HUDEP-2 (cell line): Measurements from ENCODE around the gene MRPL42.
A peak's percentile ranks its signal among the peaks of the same experiment; 100 is the strongest.
"Not testable (repeated sequence)": the region's sequence is repeated elsewhere in the genome, so short reads cannot be mapped to it uniquely, and the experiment has no call there.

ENCODE experiments used
- DNase-seq, 76 experiments: peaks; one replicate each; lab custom pipeline; 2025; ENCODE audit not compliant: unreplicated experiment in 76 of 76; lab: John Stamatoyannopoulos, UW

The MRPL42 gene

DNA sequence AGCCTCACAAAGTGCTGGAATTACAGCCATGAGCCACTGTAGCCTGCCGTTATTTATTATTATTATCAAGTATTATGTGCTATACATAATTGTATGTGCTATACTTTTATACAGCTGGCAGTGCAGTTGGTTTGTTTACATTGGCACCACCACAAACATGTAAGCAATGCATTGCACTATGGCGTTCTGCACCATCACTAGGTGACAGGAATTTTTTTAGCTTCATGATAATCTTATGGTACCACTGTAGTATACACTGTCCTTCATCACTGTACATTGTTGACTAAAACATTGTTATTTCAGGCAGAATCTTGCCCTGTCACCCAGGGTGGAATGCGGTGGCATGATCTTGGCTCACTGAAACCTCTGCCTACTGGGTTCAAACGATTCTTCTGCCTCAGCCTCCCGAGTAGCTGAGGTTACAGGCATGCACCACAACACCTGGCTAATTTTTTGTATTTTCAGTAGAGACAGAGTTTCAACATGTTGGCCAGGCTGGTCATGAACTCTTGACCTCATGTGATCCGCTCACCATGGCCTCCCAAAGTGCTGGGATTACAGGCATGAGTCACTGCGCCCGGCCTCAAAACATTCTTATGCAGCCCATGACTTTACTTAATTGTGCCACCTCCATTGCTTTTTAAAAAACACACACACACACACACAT, 17.1 kb downstream of the MRPL42 start:
- no peak for DNase-seq

DNA sequence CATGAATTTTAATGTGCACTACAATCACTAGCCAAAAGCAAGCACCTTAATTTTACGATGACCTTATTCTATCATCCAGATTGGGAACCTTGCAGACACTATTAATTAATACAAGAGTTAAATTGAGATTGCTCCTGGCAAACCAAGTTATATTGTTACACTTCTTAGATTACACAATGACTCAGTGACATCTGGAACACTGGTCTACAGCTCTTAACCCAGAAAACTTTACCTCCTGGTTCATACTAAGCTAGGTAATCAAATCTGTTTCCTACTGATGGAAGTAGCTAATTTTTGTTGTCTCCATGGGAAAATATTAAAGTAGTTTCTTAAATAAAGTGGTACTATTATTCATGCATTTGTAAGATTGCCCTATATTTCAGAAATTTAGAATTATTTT, 25.5 kb downstream of the MRPL42 start:
- DNase-seq = not testable (repeated sequence)

DNA sequence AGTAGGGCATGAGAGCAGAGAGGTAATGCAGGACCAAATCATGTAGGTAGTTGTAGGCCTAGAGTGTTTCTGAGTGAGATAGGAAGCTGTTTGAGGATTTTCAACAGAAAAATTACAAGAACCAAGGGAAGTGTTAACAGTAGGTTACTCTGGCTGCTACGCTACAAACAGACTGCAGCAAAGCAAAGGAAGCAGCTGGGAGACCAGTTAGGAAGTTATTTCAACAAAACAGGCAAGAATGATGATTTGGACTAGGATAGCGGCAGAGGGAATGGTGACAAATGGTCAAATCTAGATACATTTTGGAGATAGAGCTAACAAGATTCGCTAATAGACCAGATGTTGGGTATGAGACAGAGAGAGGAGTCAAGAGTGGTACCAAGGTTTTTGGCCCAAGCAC, 26.8 kb downstream of the MRPL42 start:
- no peak for DNase-seq

DNA sequence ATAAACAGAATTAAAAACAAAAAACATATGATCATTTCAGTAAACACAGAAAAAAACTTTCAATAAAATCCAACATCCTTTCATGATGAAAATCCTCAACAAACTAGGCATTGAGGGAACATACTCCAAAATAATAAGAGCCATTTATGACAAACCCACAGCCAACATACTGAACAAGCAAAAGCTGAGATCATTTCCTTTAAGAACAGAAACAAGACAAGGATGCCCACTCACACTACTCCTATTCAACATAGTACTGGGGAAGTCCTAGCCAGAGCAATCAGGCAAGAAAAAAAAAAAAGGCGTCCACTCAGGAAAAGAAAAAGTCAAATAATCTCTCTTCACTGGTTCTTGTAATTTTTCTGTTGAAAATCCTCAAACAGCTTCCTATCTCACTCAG, 30.1 kb downstream of the MRPL42 start:
- no peak for DNase-seq

DNA sequence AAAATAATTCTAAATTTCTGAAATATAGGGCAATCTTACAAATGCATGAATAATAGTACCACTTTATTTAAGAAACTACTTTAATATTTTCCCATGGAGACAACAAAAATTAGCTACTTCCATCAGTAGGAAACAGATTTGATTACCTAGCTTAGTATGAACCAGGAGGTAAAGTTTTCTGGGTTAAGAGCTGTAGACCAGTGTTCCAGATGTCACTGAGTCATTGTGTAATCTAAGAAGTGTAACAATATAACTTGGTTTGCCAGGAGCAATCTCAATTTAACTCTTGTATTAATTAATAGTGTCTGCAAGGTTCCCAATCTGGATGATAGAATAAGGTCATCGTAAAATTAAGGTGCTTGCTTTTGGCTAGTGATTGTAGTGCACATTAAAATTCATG, 31.5 kb downstream of the MRPL42 start:
- DNase-seq = not testable (repeated sequence)

DNA sequence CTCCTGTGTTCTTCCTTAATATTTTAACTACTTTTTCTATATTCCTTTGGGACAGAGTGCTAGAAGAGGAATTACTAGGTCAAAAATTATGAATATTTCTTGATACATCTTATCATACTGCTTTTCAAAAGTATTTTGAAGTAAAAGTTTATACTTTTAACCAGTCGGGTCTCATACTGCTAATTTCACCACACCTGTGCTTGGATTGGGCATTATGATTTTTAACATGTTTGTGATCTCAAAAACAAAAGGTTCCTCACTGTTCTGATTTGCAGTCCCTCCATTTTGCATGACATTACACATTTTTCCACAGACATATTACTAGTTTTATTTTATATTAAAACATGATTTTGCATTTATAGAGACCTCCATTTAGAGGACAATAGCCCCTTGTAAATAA, 32.9 kb downstream of the MRPL42 start:
- no peak for DNase-seq

DNA sequence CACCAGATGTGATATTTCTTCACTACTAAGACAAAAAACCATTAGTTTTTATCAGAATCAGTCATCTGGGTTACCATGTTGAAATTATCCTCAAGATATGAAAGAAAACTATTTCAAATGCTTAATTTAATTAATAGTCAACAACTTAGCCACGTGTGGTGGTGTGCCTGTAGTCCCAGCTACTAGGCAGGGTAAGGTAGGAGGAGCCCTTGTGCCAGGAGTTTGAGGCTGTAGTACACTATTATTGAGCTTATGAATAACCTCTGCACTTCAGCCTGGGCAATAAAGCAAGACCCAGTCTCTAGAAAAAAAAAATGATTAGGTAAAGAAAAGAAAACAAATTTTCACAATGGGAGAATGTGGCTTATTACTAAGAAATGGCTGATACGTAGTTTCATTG, 33.4 kb downstream of the MRPL42 start:
- no peak for DNase-seq

DNA sequence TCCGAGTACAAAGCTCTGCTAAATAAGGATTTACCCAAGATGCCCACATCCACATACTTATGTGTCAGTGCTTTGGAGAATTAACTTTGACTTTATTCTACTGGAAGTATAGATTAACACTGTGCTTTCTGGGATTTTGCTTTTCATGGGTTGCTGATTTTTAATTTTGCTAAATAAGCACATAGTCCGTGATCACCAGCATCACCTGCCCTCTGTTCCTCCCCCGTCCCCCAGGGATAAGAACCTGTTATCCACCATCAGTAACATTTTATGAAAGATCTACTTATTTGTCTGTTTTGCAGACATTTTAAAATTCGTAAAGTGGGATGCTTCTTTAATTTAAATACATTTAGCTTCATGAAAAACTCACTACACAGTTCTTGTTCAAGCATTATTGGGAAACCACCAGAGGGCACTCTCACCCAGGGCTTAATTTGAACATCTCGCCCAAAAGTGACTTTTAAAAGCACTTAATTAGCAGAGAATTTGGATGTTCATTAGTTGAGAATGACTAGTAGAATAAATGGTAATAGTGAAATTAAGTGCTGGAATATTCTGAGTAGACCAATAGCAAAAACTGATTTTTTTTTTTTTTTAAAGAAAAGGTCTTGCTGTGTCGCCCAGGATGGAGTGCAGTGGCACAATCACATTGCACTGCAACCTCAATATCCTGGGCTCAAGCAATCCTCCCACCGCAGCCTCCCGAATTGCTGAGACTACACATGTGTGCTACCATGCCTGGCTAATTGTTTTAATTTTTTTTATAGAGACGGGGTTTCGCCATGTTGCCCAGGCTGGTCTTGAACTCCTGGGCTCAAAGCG, 35.7 kb downstream of the MRPL42 start:
- peak in 39 of 76 experiments; percentile 1 to 63 (median 25) for DNase-seq

DNA sequence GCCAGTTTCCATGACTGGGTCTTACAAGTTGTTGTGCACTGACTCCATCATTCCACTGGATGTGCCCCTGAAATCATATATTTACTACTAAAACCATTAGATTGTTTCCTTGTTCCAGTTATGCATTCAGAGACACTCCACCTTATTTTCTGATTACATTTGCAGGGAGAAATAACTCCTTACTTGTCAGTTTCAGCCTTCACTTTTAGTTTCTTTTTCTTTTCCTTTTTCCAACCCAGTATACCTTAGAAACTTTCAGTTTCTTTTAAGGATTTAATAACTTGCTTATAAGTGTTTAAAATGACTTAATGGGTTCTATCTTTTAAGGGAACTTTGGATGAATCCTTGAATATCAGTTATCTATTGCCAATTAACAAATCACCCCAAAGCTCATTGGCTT, 39.9 kb downstream of the MRPL42 start:
- DNase-seq = no peak

DNA sequence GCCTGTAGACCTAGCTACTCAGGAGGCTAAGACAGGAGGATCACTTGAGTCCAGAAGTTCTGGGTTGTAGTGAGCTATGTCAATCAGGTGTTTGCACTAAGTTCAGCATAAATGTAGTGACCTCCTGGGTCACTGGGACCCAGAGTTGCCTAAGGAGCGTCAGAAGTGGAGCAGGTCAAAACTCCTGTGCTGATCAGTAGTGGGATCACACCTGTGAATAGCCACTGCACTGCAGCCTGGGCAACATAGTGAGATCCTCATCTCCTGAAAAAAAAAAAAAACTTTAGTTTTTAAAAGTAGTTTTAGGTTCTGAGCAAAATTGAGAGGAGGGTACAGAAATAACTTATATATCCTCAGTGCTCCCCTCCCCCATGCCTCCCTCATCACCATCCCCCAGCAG, 42.2 kb downstream of the MRPL42 start:
- no peak for DNase-seq

DNA sequence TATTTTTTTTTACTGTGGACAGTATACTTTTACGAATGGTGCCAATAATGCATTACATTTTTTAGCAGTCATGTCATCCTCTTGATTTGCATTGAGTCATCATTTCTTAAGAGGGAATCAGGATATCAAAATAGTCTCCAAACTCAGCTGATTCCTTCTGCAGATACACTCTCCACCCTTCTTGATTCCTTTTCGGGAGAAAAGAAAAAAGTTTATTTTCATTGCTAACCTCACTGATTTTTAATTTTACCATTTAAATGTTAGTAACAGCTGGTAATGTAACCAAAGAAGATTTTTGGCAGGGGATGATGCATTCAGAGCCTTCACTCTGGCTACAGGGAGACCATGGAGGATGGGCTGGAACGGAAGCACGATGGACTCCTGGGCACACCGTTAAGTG, 47.5 kb downstream of the MRPL42 start:
- DNase-seq = no peak

DNA sequence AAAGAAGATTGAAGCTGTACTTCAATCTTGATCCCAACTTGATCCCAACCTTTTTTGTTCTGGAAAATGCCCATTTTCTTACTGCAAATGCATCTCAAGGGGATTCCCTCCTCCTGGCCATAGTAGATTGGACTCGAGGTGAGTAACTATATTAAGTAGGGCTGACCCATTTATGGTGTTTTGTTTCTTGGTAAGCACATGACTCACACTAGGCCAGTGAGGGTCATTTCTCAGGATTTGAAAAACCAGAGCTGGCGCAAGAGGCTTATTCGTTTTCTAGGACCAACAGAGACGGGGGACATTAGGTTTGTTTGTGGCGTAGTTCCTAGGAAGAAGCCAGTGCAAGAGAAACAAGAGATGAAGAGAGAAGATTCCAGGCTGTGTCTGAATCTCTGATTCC, 51.4 kb downstream of the MRPL42 start:
- DNase-seq = no peak

DNA sequence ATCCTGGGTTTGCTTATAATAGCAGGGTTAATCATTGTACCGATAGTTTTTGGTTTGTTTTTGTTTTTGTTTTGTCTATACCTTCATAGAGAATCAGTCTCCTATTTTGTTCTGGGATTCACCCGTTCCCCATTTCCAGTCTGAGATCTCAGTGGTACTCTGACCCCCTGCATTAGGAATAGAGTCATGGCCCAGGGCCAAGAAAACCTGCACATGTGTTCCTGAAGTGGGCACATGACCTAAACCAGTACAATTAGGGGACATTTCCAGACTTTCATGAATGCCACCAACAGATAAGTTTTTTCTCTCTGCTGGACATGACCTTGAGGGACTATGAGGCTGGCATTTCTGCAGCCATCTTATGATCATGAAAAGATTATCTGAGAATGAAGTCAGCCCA, 52.5 kb downstream of the MRPL42 start:
- peak in 3 of 76 experiments; percentile 5 to 21 (median 17) for DNase-seq

DNA sequence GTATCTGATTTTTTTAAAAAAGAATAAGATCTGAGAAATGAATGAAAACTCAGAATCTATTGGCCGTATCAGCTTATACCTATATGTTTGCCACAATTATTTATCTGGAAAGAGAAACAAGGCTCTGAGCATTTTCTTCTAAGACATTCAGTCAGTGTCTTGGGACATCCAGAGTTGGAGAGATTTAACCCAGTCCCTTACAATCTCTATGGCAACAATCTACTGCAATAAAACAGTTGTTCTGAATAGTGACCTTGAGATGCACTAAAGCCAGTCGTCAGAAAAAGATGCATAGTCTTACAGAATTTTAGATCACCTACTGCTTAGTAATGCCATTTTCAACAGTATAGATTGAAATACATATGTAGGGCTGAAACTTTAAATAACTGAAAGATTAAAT, 53.1 kb downstream of the MRPL42 start:
- no peak for DNase-seq

DNA sequence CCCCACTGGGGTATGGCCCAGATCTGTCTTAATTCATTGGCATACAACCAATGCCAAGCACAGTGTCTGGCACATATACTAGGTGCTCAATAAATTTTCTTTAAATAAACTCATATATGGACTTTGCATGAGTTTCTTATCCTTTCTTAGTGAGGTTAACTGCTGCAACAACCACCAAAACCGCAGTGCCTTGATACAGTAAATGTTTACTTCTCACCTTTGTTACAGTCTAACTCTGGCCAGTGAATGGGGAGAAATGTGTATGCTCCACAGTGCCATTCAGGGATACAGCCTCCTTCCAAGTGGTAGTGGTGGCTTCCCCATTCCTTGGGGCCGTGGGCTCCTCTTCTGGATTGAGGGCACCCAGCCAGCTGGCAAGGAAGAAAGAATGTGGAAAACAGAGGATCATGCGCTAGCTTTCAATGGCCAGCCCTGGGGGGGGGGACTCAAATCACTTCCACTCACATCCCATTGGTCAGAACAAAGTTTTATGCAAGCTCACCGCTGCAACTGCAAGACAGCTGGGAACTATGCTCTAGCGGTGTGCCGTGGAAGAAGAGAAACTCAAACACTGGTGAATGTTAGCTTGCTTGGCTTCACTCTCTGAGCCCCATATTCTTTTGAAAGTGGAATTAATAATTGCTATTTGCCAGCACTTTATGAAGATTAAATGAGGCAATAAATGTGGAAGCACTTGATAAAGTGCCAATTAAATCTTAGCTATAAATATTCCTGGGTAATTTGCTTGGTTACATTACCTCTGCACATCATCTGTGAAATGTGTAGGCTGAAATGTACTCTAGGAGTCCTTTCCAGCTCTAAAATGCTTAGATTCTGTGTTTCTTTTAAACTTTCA, 54.1 kb downstream of the MRPL42 start:
- DNase-seq = no peak

DNA sequence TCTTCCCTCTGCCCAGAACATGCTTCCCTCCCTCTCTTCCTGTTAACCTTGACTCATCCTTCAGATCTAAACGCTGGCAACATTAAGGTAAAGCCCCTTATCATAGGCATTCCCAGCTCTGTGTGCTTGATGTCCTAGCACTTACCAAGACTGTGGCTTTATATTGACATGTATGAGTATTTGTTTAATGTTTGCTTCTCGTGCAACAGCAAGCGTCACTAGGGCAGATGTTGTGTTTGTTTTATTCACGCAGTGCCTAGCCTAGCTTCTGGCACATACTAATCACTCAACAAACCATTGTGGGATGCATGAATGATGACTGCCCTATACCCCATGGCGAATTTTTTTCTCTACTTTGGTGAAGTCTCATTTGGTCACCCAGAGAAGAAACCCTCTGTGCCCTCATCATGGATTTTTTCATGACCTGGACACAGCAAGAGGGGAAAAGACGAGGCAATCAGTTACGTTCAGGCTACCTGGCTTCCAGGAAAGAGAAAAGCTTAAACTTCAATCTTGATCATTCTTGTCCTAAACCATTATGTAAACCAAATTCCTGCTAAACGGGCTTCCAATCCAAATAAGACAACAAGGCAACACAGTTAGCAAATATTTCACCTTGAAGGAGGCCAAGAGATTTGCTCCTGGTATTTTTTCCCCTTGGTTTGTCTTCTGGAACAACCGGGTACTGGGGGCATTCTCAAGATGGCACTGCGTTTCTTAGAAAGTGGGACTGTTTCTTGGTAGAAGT, 57.2 kb downstream of the MRPL42 start:
- no peak for DNase-seq

DNA sequence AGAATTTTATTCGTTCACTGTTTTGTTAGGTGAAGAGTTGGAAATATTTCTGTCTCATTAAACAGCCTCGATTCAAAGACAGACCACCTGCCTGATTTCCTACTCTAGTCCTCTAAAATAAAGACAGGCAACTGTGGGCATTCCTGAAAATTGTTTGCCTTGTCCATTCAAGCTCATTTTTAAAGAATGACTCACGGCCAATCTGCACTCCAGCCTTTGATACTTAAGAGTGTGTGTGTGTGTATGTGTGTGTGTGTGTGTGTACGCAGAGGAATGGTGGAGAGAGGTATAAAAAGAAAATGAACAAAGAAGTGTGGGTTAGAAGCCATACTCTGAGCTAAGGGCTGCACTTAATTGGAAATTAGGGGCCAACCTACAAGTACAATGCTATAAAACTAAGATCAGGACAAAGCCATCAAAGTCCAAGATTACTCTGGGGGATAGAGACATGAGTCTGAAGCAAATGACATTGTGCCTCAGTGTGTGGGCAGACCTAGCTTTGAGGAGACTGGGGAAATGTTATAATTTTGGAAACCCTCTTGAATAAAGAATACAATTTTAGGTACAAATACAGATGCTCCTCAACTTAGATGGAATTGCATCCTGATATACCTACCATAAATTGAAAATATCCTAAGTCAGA, 59.6 kb downstream of the MRPL42 start:
- DNase-seq = peak in 1 of 76 experiments; percentile 6

DNA sequence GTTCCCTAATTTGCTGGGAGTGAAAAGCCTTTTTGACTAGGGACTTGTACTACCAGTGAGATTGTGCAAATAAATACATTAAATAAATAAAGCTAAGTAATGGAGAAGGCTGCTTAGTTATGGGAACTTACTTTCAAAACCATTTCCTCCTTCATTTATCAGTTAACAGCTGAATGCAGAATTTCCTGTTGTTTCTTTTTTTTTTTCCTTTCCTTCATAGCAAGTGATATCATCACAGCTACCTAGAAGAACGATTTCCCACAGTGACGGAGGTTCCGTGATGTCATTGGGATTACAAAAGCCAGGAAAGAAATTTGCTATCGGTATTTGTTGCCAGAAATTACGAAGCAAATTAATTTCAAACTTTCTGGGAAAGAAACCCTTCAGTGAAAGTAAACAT, 63.0 kb downstream of the MRPL42 start:
- DNase-seq = no peak

DNA sequence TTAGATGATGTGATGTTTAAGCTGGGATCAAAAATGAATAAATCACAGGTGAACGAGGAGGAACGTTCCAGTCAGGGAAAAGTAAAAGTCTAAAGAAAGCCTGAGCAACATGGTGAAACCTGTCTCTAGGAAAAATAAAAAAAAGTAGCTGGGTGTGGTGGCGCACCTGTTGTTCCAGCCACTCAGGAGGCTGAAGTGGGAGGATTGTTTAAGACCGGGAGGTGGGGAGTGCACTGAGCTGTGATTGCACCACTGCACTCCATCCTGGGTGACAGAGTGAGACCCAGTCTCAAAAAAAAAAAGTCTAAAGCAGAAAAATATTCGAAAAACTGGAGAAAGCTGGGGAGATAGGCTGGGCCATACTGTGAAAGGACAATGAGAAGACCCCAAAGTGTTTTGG, 66.0 kb downstream of the MRPL42 start:
- DNase-seq = no peak

DNA sequence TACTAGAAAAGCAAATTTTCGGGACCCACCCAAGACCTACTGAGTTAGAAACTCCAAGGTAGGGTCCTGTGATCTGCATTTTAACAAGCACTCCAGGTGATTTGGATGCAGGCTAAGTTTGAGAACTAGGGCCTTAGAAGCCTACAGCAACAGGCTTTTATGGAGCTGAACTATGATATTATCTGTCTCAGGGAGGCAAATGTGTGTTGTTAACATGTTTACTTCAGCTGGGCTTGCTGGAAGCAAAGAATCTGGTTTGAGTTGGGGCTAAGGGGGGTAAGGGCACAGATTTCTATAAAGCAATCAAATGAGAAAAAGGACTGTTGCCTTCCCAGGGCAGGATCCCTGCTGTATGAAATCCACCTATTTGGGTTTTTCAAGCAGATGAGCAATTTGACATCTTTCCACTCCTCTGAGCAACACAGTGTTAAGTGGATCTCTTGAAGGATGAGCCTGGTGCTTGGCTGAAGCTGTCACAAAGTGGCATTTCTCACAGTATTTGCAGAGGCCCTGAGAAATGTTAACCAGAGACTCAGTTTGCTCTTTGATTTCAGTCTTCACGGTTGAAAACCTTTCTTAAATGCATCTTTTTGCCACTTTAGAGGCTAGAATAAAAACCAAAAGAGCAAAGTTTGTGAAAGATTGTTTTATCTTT, 68.9 kb downstream of the MRPL42 start:
- DNase-seq = no peak
